ENCODE measurements around the gene YAE1.

Gene YAE1

DNA sequence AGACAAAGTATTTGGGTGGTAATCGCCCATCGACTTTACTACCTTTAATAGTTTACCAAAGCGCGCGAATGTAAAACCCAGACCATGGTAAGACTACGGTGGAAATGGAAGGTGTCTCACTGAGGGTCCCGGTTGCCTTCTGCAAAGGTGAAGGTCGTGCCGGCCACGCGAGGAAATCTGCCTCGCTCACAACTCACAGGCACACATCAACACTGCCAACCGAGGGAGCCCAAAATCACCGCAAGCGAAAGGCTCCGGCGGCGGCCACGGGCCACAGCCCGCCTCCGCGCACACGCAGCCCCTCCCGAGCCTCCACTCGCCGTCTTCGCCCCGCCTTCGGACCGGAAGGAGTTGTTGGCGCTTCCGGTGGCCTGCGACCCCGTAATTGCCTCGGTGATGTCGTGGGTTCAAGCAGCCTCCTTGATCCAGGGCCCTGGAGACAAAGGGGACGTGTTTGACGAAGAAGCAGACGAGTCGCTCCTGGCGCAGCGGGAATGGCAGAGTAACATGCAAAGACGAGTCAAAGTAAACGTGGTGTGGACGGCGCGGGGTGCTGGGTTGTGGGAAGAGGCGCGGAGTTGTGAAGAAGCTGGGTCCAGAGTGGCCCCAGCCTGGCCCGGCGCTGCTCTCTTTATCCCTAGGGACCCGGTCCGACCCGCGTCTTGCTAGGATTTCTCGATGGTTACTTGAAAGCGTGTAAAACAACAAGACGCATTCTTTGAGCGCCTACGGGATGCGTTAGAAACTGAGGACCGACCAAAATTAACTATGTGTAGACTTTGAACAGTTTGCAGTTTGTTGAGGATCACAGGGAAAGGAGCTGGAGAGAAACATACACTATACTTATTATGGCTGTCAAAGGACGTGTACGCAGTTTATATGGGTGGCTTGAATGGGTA, at the start of gene YAE1:
YAE1 (plus strand) TSS at position 382 of the 899 bp plus-strand sequence; CDS start at position 397, 15 bp downstream.
- CTCF ChIA-PET = interaction anchor here (0.9 to 1.4 kb wide), 2 partner anchors 14 to 15 kb away, joined by 3 read pairs; no protein-coding TSS in a partner anchor
- Mint-ChIP-seq H3K9me3 (no peaks in the 10 kb centered on the region), H3K27me3 (peaks cover 5% of the 10 kb centered on the region), H3K27ac (peak within 1 kb of the TSS; percentile 92), H3K36me3 (peaks cover 13% of the 10 kb centered on the region), H3K4me1 (peaks cover 23% of the 10 kb centered on the region), H3K4me3 (peak within 1 kb of the TSS; percentile 95)
- peak; percentile 84 for DNase-seq

GRCh38 chr7:39516498-39516897, 49.7 kb upstream of the YAE1 start:
- Mint-ChIP-seq H3K4me3 (no peak overlapping the region), H3K4me1 (peaks cover 2% of the 10 kb centered on the region), H3K9me3 (no peaks in the 10 kb centered on the region), H3K27ac (no peak overlapping the region), H3K27me3 (peaks cover 25% of the 10 kb centered on the region), H3K36me3 (no peaks in the 10 kb centered on the region)
- no peak for DNase-seq
- CTCF ChIA-PET = interaction anchor here (1.2 kb wide), 1 partner anchor 63 kb away, joined by 3 read pairs; no protein-coding TSS in a partner anchor

GRCh38 chr7:39517240-39517639, 49.0 kb upstream of the YAE1 start:
- Mint-ChIP-seq H3K4me1 (peaks cover 2% of the 10 kb centered on the region), H3K36me3 (no peaks in the 10 kb centered on the region), H3K27ac (no peak overlapping the region), H3K27me3 (peaks cover 30% of the 10 kb centered on the region), H3K4me3 (no peak overlapping the region), H3K9me3 (no peaks in the 10 kb centered on the region)
- CTCF ChIA-PET = interaction anchor here (1.0 to 1.2 kb wide), 2 partner anchors 7 to 64 kb away, joined by 3 read pairs; no protein-coding TSS in a partner anchor
- DNase-seq = no peak

DNA sequence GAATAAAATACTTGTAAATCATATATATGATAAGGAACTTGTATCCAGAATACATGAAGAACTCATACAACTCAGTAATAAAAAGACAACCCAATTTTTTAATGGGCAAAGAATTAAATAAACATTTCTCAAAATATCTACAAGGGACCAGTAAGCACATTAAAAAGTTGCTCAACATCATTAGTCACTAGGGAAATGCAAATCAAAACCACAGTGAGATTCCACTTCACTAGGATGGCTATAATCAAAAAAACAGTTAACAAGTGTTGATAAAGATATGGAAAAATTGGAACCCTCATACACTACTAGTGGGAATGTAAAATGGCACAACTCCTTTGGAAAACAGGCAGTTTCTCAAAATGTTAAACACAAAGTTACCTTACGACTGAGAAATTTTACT, 40.3 kb upstream of the YAE1 start:
- CTCF ChIA-PET = interaction anchor here (0.5 kb wide), 1 partner anchor 14 kb away, joined by 4 read pairs; no protein-coding TSS in a partner anchor
- Mint-ChIP-seq H3K4me1 (no peaks in the 10 kb centered on the region), H3K27ac (no peak overlapping the region), H3K36me3 (no peaks in the 10 kb centered on the region), H3K9me3 (no peaks in the 10 kb centered on the region), H3K27me3 (peaks cover 22% of the 10 kb centered on the region), H3K4me3 (no peak overlapping the region)
- DNase-seq = no peak

DNA sequence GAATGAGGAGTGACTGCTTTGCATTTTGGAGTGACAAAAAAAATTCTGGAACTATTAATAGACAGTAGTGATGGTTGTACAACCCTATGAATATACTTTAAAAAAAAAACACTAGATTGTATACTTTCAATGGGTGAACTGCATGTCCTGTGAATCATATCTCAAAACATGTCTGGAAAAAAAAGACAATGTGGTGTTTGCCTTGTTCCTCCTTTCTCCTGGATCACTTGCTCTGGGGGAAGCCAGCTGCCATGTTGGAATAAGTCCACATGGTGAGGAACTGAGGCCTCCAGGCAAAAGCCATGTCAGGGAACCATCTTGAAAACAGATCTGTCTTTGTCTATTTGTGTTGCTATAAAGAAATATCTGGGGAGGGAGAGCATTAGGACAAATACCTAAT, 39.5 kb upstream of the YAE1 start:
- Mint-ChIP-seq H3K4me3 (no peak overlapping the region), H3K36me3 (no peaks in the 10 kb centered on the region), H3K27me3 (peaks cover 26% of the 10 kb centered on the region), H3K4me1 (no peaks in the 10 kb centered on the region), H3K9me3 (no peaks in the 10 kb centered on the region), H3K27ac (no peak overlapping the region)
- CTCF ChIA-PET = no interaction called here
- no peak for DNase-seq

GRCh38 chr7:39527296-39527695, 38.9 kb upstream of the YAE1 start:
- Mint-ChIP-seq H3K4me1 (no peaks in the 10 kb centered on the region), H3K27ac (no peak overlapping the region), H3K9me3 (no peaks in the 10 kb centered on the region), H3K36me3 (no peaks in the 10 kb centered on the region), H3K4me3 (no peak overlapping the region), H3K27me3 (peaks cover 21% of the 10 kb centered on the region)
- no peak for DNase-seq
- CTCF ChIA-PET = no interaction called here

GRCh38 chr7:39527951-39528350, 38.3 kb upstream of the YAE1 start:
- H3K9me3 Mint-ChIP-seq = no peaks in the 10 kb centered on the region
- CTCF ChIA-PET = no interaction called here

GRCh38 chr7:39528849-39529248, 37.4 kb upstream of the YAE1 start:
- CTCF ChIA-PET = no interaction called here
- Mint-ChIP-seq H3K27ac (no peak overlapping the region), H3K4me3 (no peak overlapping the region), H3K9me3 (no peaks in the 10 kb centered on the region), H3K4me1 (no peaks in the 10 kb centered on the region), H3K27me3 (peaks cover 21% of the 10 kb centered on the region), H3K36me3 (no peaks in the 10 kb centered on the region)
- no peak for DNase-seq

More at GRCh38 chr7:39527951-39528350, 38.3 kb upstream of the YAE1 start:
- H3K36me3 Mint-ChIP-seq = no peaks in the 10 kb centered on the region
- no peak overlapping the region for H3K4me3 Mint-ChIP-seq
- peaks cover 21% of the 10 kb centered on the region for H3K27me3 Mint-ChIP-seq
- DNase-seq = no peak
- H3K4me1 Mint-ChIP-seq = no peaks in the 10 kb centered on the region
- no peak overlapping the region for H3K27ac Mint-ChIP-seq

- no peak for DNase-seq
- CTCF ChIA-PET = no interaction called here
- Mint-ChIP-seq H3K4me3 (no peak overlapping the region), H3K27me3 (peaks cover 17% of the 10 kb centered on the region), H3K27ac (no peak overlapping the region), H3K36me3 (no peaks in the 10 kb centered on the region), H3K9me3 (no peaks in the 10 kb centered on the region), H3K4me1 (no peaks in the 10 kb centered on the region)
Measured at GRCh38 chr7:39529582-39529981, 36.6 kb upstream of the YAE1 start.

DNA sequence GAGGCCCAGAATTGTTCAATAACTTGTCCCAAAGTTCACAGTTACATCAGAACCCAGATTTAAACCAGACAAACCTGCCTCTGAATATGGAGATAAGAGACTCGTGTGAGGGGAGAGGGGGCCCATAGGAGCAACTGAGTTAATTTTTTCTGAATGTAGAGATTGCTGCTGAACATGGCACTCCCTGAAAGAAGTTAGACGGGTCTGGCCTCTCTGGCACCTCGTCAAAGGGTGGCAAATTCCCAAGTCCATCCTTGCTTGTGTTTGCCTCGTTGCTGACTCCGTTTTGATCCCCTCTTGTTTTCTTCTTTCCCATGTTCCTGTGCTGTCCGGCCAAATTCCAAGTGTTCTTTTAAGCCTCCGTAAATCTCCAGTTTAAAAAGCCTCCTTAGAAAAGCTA, 35.2 kb upstream of the YAE1 start:
- Mint-ChIP-seq H3K27ac (no peak overlapping the region), H3K36me3 (no peaks in the 10 kb centered on the region), H3K27me3 (peaks cover 16% of the 10 kb centered on the region), H3K4me3 (no peak overlapping the region), H3K4me1 (no peaks in the 10 kb centered on the region), H3K9me3 (no peaks in the 10 kb centered on the region)
- DNase-seq = no peak
- CTCF ChIA-PET = no interaction called here

GRCh38 chr7:39531818-39532217, 34.4 kb upstream of the YAE1 start:
- Mint-ChIP-seq H3K27ac (no peak overlapping the region), H3K36me3 (no peaks in the 10 kb centered on the region), H3K27me3 (peaks cover 13% of the 10 kb centered on the region), H3K9me3 (no peaks in the 10 kb centered on the region), H3K4me1 (no peaks in the 10 kb centered on the region), H3K4me3 (no peak overlapping the region)
- DNase-seq = no peak
- CTCF ChIA-PET = no interaction called here

- Mint-ChIP-seq H3K4me1 (no peaks in the 10 kb centered on the region), H3K27ac (no peak overlapping the region), H3K9me3 (no peaks in the 10 kb centered on the region), H3K36me3 (no peaks in the 10 kb centered on the region), H3K4me3 (no peak overlapping the region), H3K27me3 (peaks cover 10% of the 10 kb centered on the region)
- DNase-seq = no peak
- CTCF ChIA-PET = no interaction called here
Measured at GRCh38 chr7:39532832-39533231, 33.4 kb upstream of the YAE1 start.

GRCh38 chr7:39534599-39534998, 31.6 kb upstream of the YAE1 start:
- CTCF ChIA-PET = interaction anchor here (1.6 kb wide), 1 partner anchor 81 kb away, joined by 3 read pairs; no protein-coding TSS in a partner anchor
- Mint-ChIP-seq H3K4me1 (no peaks in the 10 kb centered on the region), H3K9me3 (no peaks in the 10 kb centered on the region), H3K36me3 (no peaks in the 10 kb centered on the region), H3K27ac (no peak overlapping the region), H3K27me3 (peaks cover 7% of the 10 kb centered on the region), H3K4me3 (no peak overlapping the region)
- no peak for DNase-seq

DNA sequence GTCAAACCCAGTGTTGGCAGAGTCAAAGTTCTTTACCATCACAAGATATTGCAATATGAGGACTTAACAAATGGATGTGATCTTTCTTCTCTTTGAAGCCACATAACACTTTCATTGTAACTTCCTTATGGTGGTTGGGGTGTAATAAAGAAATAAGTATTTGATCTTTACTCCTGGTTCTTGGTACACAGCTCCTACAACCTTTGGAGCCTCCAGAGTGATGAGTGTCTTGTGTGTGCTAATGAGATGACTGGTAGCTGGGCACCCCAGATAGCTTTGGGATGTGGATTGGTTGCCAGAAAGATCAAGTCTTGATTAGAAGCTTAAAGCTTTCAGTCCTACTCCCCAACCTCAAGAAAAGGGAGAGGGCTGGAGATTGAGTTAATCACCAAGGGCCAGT, 31.1 kb upstream of the YAE1 start:
- Mint-ChIP-seq H3K4me3 (no peak overlapping the region), H3K9me3 (no peaks in the 10 kb centered on the region), H3K27me3 (peaks cover 7% of the 10 kb centered on the region), H3K4me1 (no peaks in the 10 kb centered on the region), H3K36me3 (no peaks in the 10 kb centered on the region), H3K27ac (no peak overlapping the region)
- CTCF ChIA-PET = interaction anchor here (1.6 kb wide), 1 partner anchor 82 kb away, joined by 3 read pairs; no protein-coding TSS in a partner anchor
- no peak for DNase-seq

GRCh38 chr7:39535720-39536119, 30.5 kb upstream of the YAE1 start:
- H3K36me3 Mint-ChIP-seq = no peaks in the 10 kb centered on the region
- H3K27me3 Mint-ChIP-seq = peaks cover 7% of the 10 kb centered on the region
- CTCF ChIA-PET = interaction anchor here (1.6 kb wide), 1 partner anchor 82 kb away, joined by 3 read pairs; no protein-coding TSS in a partner anchor
- no peaks in the 10 kb centered on the region for H3K4me1 Mint-ChIP-seq
- no peak overlapping the region for H3K4me3 Mint-ChIP-seq
- no peak for DNase-seq
- H3K9me3 Mint-ChIP-seq = no peaks in the 10 kb centered on the region
- H3K27ac Mint-ChIP-seq = no peak overlapping the region

Measured in activated naive CD4-positive, alpha-beta T cell treated with anti-CD3 and anti-CD28 coated beads, Interleukin-2, amount 10 ng/mL, durations not matched to agents 7 days and 5 days (primary cell).